Natural killer cell treated with Interleukin-12 subunit alpha and Interleukin-12 subunit beta and Interleukin-15 and Interleukin-18, amount 100 ng/mL, for 72 hours (primary cell): ENCODE results near the gene FERMT3. TPM values are rescaled to one million over a fixed set of nuclear protein-coding genes. Genes with fewer than 3 reads are reported as not detected.
"Not testable (repeated sequence)": the region's sequence is repeated elsewhere in the genome, so short reads cannot be mapped to it uniquely, and the experiment has no call there.

Experiments used
- ATAC-seq, 2 donors: fragments of 150-1000 bp; cut with Tn5 transposase in 1 of 2; sonication (Bioruptor Pico), chemical (Tn5 transposase) in 1 of 2; 2 replicates each; pipeline ENCODE4 v1.10.0; 2021
- DNase-seq: peaks from one replicate; pipeline ENCODE4 v3.0.0; 2022; ENCODE audit warnings: low spot score
- H3K27ac Mint-ChIP-seq, 2 donors: 1 replicate in 1 of 2; 2 replicates in 1 of 2; pipeline ENCODE4 v1.8.0; 2022; ENCODE audit warnings: mixed read lengths in 2 of 2, mild to moderate bottlenecking in 1 of 2, moderate library complexity in 1 of 2
- H3K27me3 Mint-ChIP-seq, 2 donors: 1 replicate in 1 of 2; 2 replicates in 1 of 2; pipeline ENCODE4 v1.8.0; 2022; ENCODE audit warnings: mixed read lengths in 2 of 2
- H3K36me3 Mint-ChIP-seq: one replicate; pipeline ENCODE4 v1.8.0; 2022; ENCODE audit warnings: mixed read lengths
- H3K4me1 Mint-ChIP-seq, 2 donors: 1 replicate in 1 of 2; 2 replicates in 1 of 2; pipeline ENCODE4 v1.8.0; 2022; ENCODE audit warnings: low read depth in 2 of 2, mixed read lengths in 2 of 2, mild to moderate bottlenecking in 1 of 2
- H3K4me3 Mint-ChIP-seq: one replicate; pipeline ENCODE4 v1.8.0; 2022; ENCODE audit warnings: mixed read lengths
- H3K9me3 Mint-ChIP-seq: 2 replicates; pipeline ENCODE4 v1.8.0; 2022; ENCODE audit warnings: mixed read lengths
- total RNA-seq, 2 donors: library from RNA; stranded (reverse); gene quantifications; one replicate each; pipeline ENCODE4 v1.2.3, GENCODE V29; 2022

Gene FERMT3
- total RNA-seq, 2 donors from 2014 or later: 249 to 276 TPM

GRCh38 chr11:64240435-64241240, 34.1 kb downstream of the FERMT3 start, which contains the start of gene FKBP2:
TSS of gene FKBP2 (plus strand) at chr11:64241095. CDS start at chr11:64242388, 1,293 bp downstream.
- ATAC-seq (peak; percentile 81 to 87), DNase-seq (peak; percentile 99)
- no peaks in the 10 kb centered on the region for H3K27me3 Mint-ChIP-seq
- H3K4me1 Mint-ChIP-seq: peaks cover 7 to 27% of the 10 kb centered on the region in 2 donors
- no peaks in the 10 kb centered on the region for H3K9me3 Mint-ChIP-seq
- H3K36me3 Mint-ChIP-seq: no peaks in the 10 kb centered on the region
- peak within 1 kb of the TSS; percentile 92 for H3K4me3 Mint-ChIP-seq
- H3K27ac Mint-ChIP-seq: peak within 1 kb of the TSS; percentile 95 to 97

- Mint-ChIP-seq H3K4me1 (peaks cover 6 to 30% of the 10 kb centered on the region in 2 donors), H3K9me3 (no peaks in the 10 kb centered on the region), H3K27me3 (no peaks in the 10 kb centered on the region), H3K27ac (peak overlapping the region; percentile 95 to 97), H3K36me3 (no peaks in the 10 kb centered on the region), H3K4me3 (peak overlapping the region; percentile 92)
- DNase-seq: peak; percentile 100
- peak; percentile 91 to 94 for ATAC-seq
Measured at GRCh38 chr11:64241241-64241490, 34.6 kb downstream of the FERMT3 start.

- Mint-ChIP-seq H3K9me3 (no peaks in the 10 kb centered on the region), H3K36me3 (no peaks in the 10 kb centered on the region), H3K27ac (peak overlapping the region; percentile 95 to 97), H3K4me1 (peaks cover 6 to 30% of the 10 kb centered on the region in 2 donors), H3K4me3 (peak overlapping the region; percentile 92), H3K27me3 (no peaks in the 10 kb centered on the region)
- ATAC-seq (peak; percentile 0 to 2), DNase-seq (no peak)
Measured at GRCh38 chr11:64241491-64242374, 35.2 kb downstream of the FERMT3 start.

GRCh38 chr11:64243236-64243854, 36.8 kb downstream of the FERMT3 start:
- DNase-seq (no peak), ATAC-seq (no peak)
- H3K9me3 Mint-ChIP-seq: no peaks in the 10 kb centered on the region
- peak overlapping the region in 1 of 2 donors; percentile 31 for H3K27ac Mint-ChIP-seq
- H3K36me3 Mint-ChIP-seq: no peaks in the 10 kb centered on the region
- H3K4me3 Mint-ChIP-seq: peak overlapping the region; percentile 53
- H3K4me1 Mint-ChIP-seq: peaks cover 13 to 41% of the 10 kb centered on the region in 2 donors
- H3K27me3 Mint-ChIP-seq: no peaks in the 10 kb centered on the region

- no peak overlapping the region for H3K27ac Mint-ChIP-seq
Measured at GRCh38 chr11:64244107-64244506, 37.6 kb downstream of the FERMT3 start.

GRCh38 chr11:64244966-64245365, 38.4 kb downstream of the FERMT3 start:
- Mint-ChIP-seq H3K36me3 (no peaks in the 10 kb centered on the region), H3K27me3 (no peaks in the 10 kb centered on the region), H3K4me3 (peak overlapping the region; percentile 86), H3K27ac (peak overlapping the region in 1 of 2 donors; percentile 83), H3K9me3 (no peaks in the 10 kb centered on the region), H3K4me1 (peaks cover 12 to 38% of the 10 kb centered on the region in 2 donors)
- no peak for DNase-seq
- ATAC-seq: no peak

More at GRCh38 chr11:64244107-64244506, 37.6 kb downstream of the FERMT3 start:
- DNase-seq (no peak), ATAC-seq (no peak)
- no peak overlapping the region for H3K4me3 Mint-ChIP-seq
- peaks cover 13 to 41% of the 10 kb centered on the region in 2 donors for H3K4me1 Mint-ChIP-seq
- no peaks in the 10 kb centered on the region for H3K27me3 Mint-ChIP-seq
- H3K9me3 Mint-ChIP-seq: no peaks in the 10 kb centered on the region
- no peaks in the 10 kb centered on the region for H3K36me3 Mint-ChIP-seq

GRCh38 chr11:64245401-64245796, 38.9 kb downstream of the FERMT3 start:
- no peak for ATAC-seq
- Mint-ChIP-seq H3K4me3 (peak overlapping the region; percentile 86), H3K36me3 (no peaks in the 10 kb centered on the region), H3K27me3 (no peaks in the 10 kb centered on the region), H3K4me1 (peaks cover 7 to 35% of the 10 kb centered on the region in 2 donors), H3K27ac (peak overlapping the region; percentile 81 to 83), H3K9me3 (no peaks in the 10 kb centered on the region)
- no peak for DNase-seq

GRCh38 chr11:64245797-64246620, 39.5 kb downstream of the FERMT3 start:
- Mint-ChIP-seq H3K4me1 (peaks cover 6 to 32% of the 10 kb centered on the region in 2 donors), H3K36me3 (no peaks in the 10 kb centered on the region)
- ATAC-seq: no peak

GRCh38 chr11:64246621-64246870, 40.0 kb downstream of the FERMT3 start:
- peak overlapping the region; percentile 82 for H3K4me3 Mint-ChIP-seq
- H3K9me3 Mint-ChIP-seq, H3K36me3 Mint-ChIP-seq, DNase-seq, H3K27me3 Mint-ChIP-seq: not testable (repeated sequence)
- peak; percentile 25 to 48 for ATAC-seq
- peak overlapping the region; percentile 72 to 81 for H3K27ac Mint-ChIP-seq
- H3K4me1 Mint-ChIP-seq: peaks cover 6 to 29% of the 10 kb centered on the region in 2 donors

More at GRCh38 chr11:64245797-64246620, 39.5 kb downstream of the FERMT3 start:
- Mint-ChIP-seq H3K27ac (peak overlapping the region; percentile 81 to 83), H3K9me3 (no peaks in the 10 kb centered on the region), H3K27me3 (no peaks in the 10 kb centered on the region), H3K4me3 (peak overlapping the region; percentile 86)
- DNase-seq: no peak

GRCh38 chr11:64246871-64247728, 40.6 kb downstream of the FERMT3 start, which contains the start of gene PPP1R14B:
TSS of gene PPP1R14B (minus strand) at chr11:64246943. CDS start at chr11:64246673, 270 bp downstream.
- DNase-seq: peak; percentile 86
- Mint-ChIP-seq H3K36me3 (no peaks in the 10 kb centered on the region), H3K27me3 (no peaks in the 10 kb centered on the region), H3K9me3 (no peaks in the 10 kb centered on the region), H3K4me3 (peak within 1 kb of the TSS; percentile 86), H3K4me1 (peaks cover 10 to 33% of the 10 kb centered on the region in 2 donors), H3K27ac (peak within 1 kb of the TSS; percentile 81 to 83)
- peak; percentile 74 to 83 for ATAC-seq

GRCh38 chr11:64247729-64248531, 41.4 kb downstream of the FERMT3 start:
- ATAC-seq: no peak
- H3K4me1 Mint-ChIP-seq: peaks cover 12 to 34% of the 10 kb centered on the region in 2 donors
- H3K4me3 Mint-ChIP-seq: peak overlapping the region; percentile 82
- H3K27me3 Mint-ChIP-seq: no peaks in the 10 kb centered on the region
- no peak for DNase-seq
- no peaks in the 10 kb centered on the region for H3K36me3 Mint-ChIP-seq
- peak overlapping the region in 1 of 2 donors; percentile 76 for H3K27ac Mint-ChIP-seq
- no peaks in the 10 kb centered on the region for H3K9me3 Mint-ChIP-seq

GRCh38 chr11:64248578-64248977, 42.1 kb downstream of the FERMT3 start:
- DNase-seq: no peak
- H3K9me3 Mint-ChIP-seq: no peaks in the 10 kb centered on the region
- H3K27ac Mint-ChIP-seq: no peak overlapping the region
- no peak overlapping the region for H3K4me3 Mint-ChIP-seq
- no peaks in the 10 kb centered on the region for H3K36me3 Mint-ChIP-seq
- H3K4me1 Mint-ChIP-seq: peaks cover 12 to 28% of the 10 kb centered on the region in 2 donors
- no peaks in the 10 kb centered on the region for H3K27me3 Mint-ChIP-seq
- no peak for ATAC-seq
